GM12878 (cell line): ENCODE results near the gene DLG4. TPM values are rescaled to one million over a fixed set of nuclear protein-coding genes. Genes with fewer than 3 reads are reported as not detected.
A peak's percentile ranks its signal among the peaks of the same experiment; 100 is the strongest.

ENCODE experiments used
- ATF3 ChIP-seq: IDR thresholded peaks from 2 replicates; pipeline ENCODE4 v1.6.1; 2011; ENCODE audit warnings: low read depth, mild to moderate bottlenecking, low read length, moderate library complexity, borderline replicate concordance; ENCODE audit errors: extremely low read depth
- BACH1 ChIP-seq: fragments of 450-650 bp; IDR thresholded peaks from 2 replicates; pipeline ENCODE4 v1.6.1; 2017; ENCODE audit warnings: mild to moderate bottlenecking, borderline replicate concordance
- BRCA1 ChIP-seq: IDR thresholded peaks from 2 replicates; pipeline ENCODE4 v1.6.1; 2011; ENCODE audit warnings: low read depth, low read length, improper control_type of control experiment
- CBX5 ChIP-seq: sonication (generic); IDR thresholded peaks from 2 replicates; pipeline ENCODE4 v1.6.1; 2016; ENCODE audit warnings: low read depth, moderate library complexity, mild to moderate bottlenecking, inconsistent platforms
- CUX1 ChIP-seq: IDR thresholded peaks from 2 replicates; pipeline ENCODE4 v1.6.1; 2012; ENCODE audit warnings: improper control_type of control experiment, low read depth, low read length; ENCODE audit not compliant: insufficient replicate concordance
- GABPA ChIP-seq: IDR thresholded peaks from 2 replicates; pipeline ENCODE4 v1.6.1; 2014; ENCODE audit warnings: antibody characterized with exemption, low read depth, mild to moderate bottlenecking, inconsistent platforms
- IRF4 ChIP-seq: IDR thresholded peaks from 2 replicates; pipeline ENCODE4 v1.6.1; 2011; ENCODE audit warnings: low read depth, low read length
- MLLT1 ChIP-seq: fragments of 450-650 bp; IDR thresholded peaks from 2 replicates; pipeline ENCODE4 v1.6.1; 2016; ENCODE audit warnings: mild to moderate bottlenecking
- PBX3 ChIP-seq: IDR thresholded peaks from 2 replicates; pipeline ENCODE4 v1.6.1; 2011; ENCODE audit warnings: mild to moderate bottlenecking, low read depth, low read length, moderate library complexity; ENCODE audit not compliant: insufficient replicate concordance
- POLR2A ChIP-seq: IDR thresholded peaks from 2 replicates; pipeline ENCODE4 v1.6.1; 2011; ENCODE audit warnings: low read depth, mild to moderate bottlenecking, low read length
- POU2F2 ChIP-seq: IDR thresholded peaks from 3 replicates; pipeline ENCODE4 v1.6.1; 2011; ENCODE audit warnings: low read depth, mild to moderate bottlenecking, low read length, borderline replicate concordance
- RCOR1 ChIP-seq: conservative IDR thresholded peaks from 2 replicates; pipeline ENCODE4 v1.6.1; 2012; ENCODE audit warnings: low read depth, low read length, improper control_type of control experiment
- SKIL ChIP-seq: fragments of 450-650 bp; IDR thresholded peaks from 2 replicates; pipeline ENCODE4 v1.6.1; 2017; ENCODE audit warnings: mild to moderate bottlenecking, low read depth, inconsistent platforms; ENCODE audit not compliant: poor library complexity, severe bottlenecking
- TAF1 ChIP-seq: IDR thresholded peaks from 2 replicates; pipeline ENCODE4 v1.6.1; 2011; ENCODE audit warnings: mild to moderate bottlenecking, low read depth, low read length, borderline replicate concordance
- USF1 ChIP-seq: IDR thresholded peaks from 2 replicates; pipeline ENCODE4 v1.6.1; 2011; ENCODE audit warnings: borderline replicate concordance, low read depth, mild to moderate bottlenecking, moderate library complexity, mixed read lengths, low read length; ENCODE audit not compliant: insufficient read depth; ENCODE audit errors: extremely low read length
- YY1 ChIP-seq: IDR thresholded peaks from 2 replicates; pipeline ENCODE4 v1.6.1; 2011; ENCODE audit warnings: low read depth, mild to moderate bottlenecking, low read length
- ZBED1 ChIP-seq: IDR thresholded peaks from 2 replicates; pipeline ENCODE4 v1.6.1; 2016; ENCODE audit warnings: borderline replicate concordance
- polyA plus RNA-seq, 11 experiments: library from polyadenylated mRNA; depleted of rRNA in 4 of 11; unstranded in 6 of 11; stranded (reverse) in 5 of 11; fragments of >200 nt; fragmentation: Nextera tagmentation in 4 of 11; fragmentation: Illumina TruSeq in 1 of 11; extraction: Ambion mirVana in 4 of 11; extraction: Trizol in 1 of 11; gene quantifications; 1 replicate in 1 of 11; 2 replicates in 10 of 11; pipeline versions ENCODE4 v1.2.1 to v1.2.3, GENCODE V29; 2011 to 2016; ENCODE audit warnings: inconsistent platforms in 2 of 11, missing spikeins in 2 of 11, low read depth in 1 of 11
- total RNA-seq, 4 experiments: library from RNA; depleted of rRNA in 3 of 4; stranded (reverse); fragments of >200 nt in 3 of 4; fragmentation: Illumina TruSeq in 1 of 4; extraction: Trizol in 1 of 4; gene quantifications; 2 replicates each; pipeline versions ENCODE4 v1.2.1 to v1.2.3, GENCODE V29; 2013 to 2021

Gene DLG4
- total and polyA plus RNA-seq, 10 of the 15 experiments (the other 5 are each of a cell fraction or from before 2014, with no cell fraction given) = 0.07 to 4.1 (median 1.3) TPM

- no peak for TF ChIP-seq GABPA
- no peak for TF ChIP-seq MLLT1
- TF ChIP-seq POU2F2 = peak; percentile 81; the same call in 2 of the 3 replicates
- TF ChIP-seq ZBED1 = peak; percentile 94; the same call in 1 of the 2 replicates
- TF ChIP-seq YY1 = peak; percentile 85
- peak; percentile 99 for TF ChIP-seq ATF3
- no peak for TF ChIP-seq CBX5
- TF ChIP-seq USF1 = peak; percentile 100
- TF ChIP-seq BACH1 = peak; percentile 95; the same call in 1 of the 2 replicates
- 0 out of 2 replicates have a peak, but pooled peaks have one; percentile 18 for TF ChIP-seq TAF1
- peak; percentile 95 for TF ChIP-seq POLR2A
- no peak for TF ChIP-seq PBX3
- TF ChIP-seq BRCA1 = no peak
- 0 out of 2 replicates have a peak, but pooled peaks have one; percentile 46 for TF ChIP-seq RCOR1
- TF ChIP-seq CUX1 = no peak
- no peak for TF ChIP-seq SKIL
- no peak for TF ChIP-seq IRF4
Observed at GRCh38 chr17:7234083-7234951, 14.7 kb upstream of the DLG4 start, which contains the start of gene DVL2 (continued).
